Spinal cord (tissue), 10 donors: ENCODE results near the gene PCDH18. TPM values are rescaled to one million over a fixed set of nuclear protein-coding genes. Genes with fewer than 3 reads are reported as not detected.

Experiments used
- DNase-seq, 6 donors: peaks; one replicate each; pipeline versions ENCODE4 v3.0.0 to v3.0.0-alpha.2; 2013 to 2015; ENCODE audit warnings: low spot score in 6 of 6, low read depth in 4 of 6
- H3K27ac ChIP-seq: one replicate; pipeline ENCODE4 v1.5.1; 2013; ENCODE audit warnings: low read depth, low read length, control low read depth
- H3K27me3 ChIP-seq: one replicate; pipeline ENCODE4 v1.6.1; 2013; ENCODE audit warnings: low read length; ENCODE audit not compliant: control insufficient read depth, insufficient read depth
- H3K36me3 ChIP-seq: one replicate; pipeline ENCODE4 v1.6.1; 2013; ENCODE audit warnings: low read length; ENCODE audit not compliant: control insufficient read depth, insufficient read depth
- H3K4me1 ChIP-seq: one replicate; pipeline ENCODE4 v1.6.1; 2013; ENCODE audit warnings: low read length; ENCODE audit not compliant: control insufficient read depth, insufficient read depth
- H3K4me3 ChIP-seq: one replicate; pipeline ENCODE4 v1.5.1; 2013; ENCODE audit warnings: low read depth, low read length, control low read depth
- H3K9me3 ChIP-seq: one replicate; pipeline ENCODE4 v1.6.1; 2013; ENCODE audit warnings: low read length; ENCODE audit not compliant: control insufficient read depth, insufficient read depth
- WGBS: methylation state at CpG from one replicate; pipeline ENCODE4 v1.1.5; 2013; ENCODE audit warnings: missing lambda C conversion rate; ENCODE audit not compliant: insufficient coverage; 5-methylcytosine and 5-hydroxymethylcytosine counted together
- polyA plus RNA-seq, 2 donors: library from polyadenylated mRNA; unstranded; fragments of 120-200 nt; gene quantifications; one replicate each; pipeline ENCODE4 v1.2.1, GENCODE V29; 2013; ENCODE audit not compliant: insufficient read length in 2 of 2
- total RNA-seq, 2 donors: library from RNA; depleted of rRNA in 1 of 2; stranded (reverse); fragments of 120-200 nt in 1 of 2; fragments of >200 nt in 1 of 2; gene quantifications; one replicate each; pipeline versions ENCODE4 v1.2.3 to v1.2.4, GENCODE V29; 2013 to 2014
- donor health status: healthy.

The PCDH18 gene
- total and polyA plus RNA-seq, 4 donors, result 25.9 to 101 (median 48.9) TPM

DNA sequence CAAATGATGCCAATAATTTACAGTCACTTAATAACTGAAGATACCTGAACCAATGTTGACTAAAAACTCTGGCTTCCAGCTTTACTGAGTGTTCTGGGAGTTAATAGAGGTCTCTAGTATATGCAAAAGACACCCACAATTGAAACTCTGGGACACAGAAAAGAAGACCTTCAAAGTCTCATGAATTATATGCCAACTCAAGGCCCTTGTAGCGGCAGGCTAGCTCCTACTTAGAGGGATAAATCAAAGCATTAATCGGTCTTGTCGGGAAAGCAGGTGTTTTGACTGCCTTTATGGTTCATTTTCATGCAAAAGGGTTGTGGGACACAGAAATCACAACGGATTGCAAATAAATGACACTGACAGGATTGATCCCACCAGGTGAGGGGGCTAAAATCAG lies 55.9 kb downstream of the PCDH18 start:
- Histone ChIP-seq H3K9me3 (no peaks in the 10 kb centered on the region), H3K27ac (no peak overlapping the region), H3K4me3 (no peak overlapping the region), H3K27me3 (no peaks in the 10 kb centered on the region), H3K4me1 (no peaks in the 10 kb centered on the region), H3K36me3 (no peaks in the 10 kb centered on the region)
- WGBS, result 58% methylated on average over 4 of the region's 4 CpGs
- DNase-seq, result no peak

- H3K9me3 ChIP-seq, result no peaks in the 10 kb centered on the region
- no peak overlapping the region for H3K4me3 ChIP-seq
- H3K4me1 ChIP-seq, result no peaks in the 10 kb centered on the region
- H3K27ac ChIP-seq, result no peak overlapping the region
- no CpG with 5 or more reads among the region's 1 CpG for WGBS
- no peaks in the 10 kb centered on the region for H3K36me3 ChIP-seq
- H3K27me3 ChIP-seq, result no peaks in the 10 kb centered on the region
- DNase-seq, result peak; percentile 29 to 93 (median 60)
These were observed 57.5 kb downstream of the PCDH18 start for GRCh38 chr4:137474711-137475301.

GRCh38 chr4:137471895-137472294 lies 60.4 kb downstream of the PCDH18 start:
- Histone ChIP-seq H3K4me1 (no peaks in the 10 kb centered on the region), H3K4me3 (no peak overlapping the region), H3K27me3 (no peaks in the 10 kb centered on the region), H3K27ac (no peak overlapping the region), H3K9me3 (no peaks in the 10 kb centered on the region), H3K36me3 (no peaks in the 10 kb centered on the region)
- WGBS, result no CpG with 5 or more reads among the region's 2 CpGs
- no peak for DNase-seq

- no CpG with 5 or more reads among the region's 1 CpG for whole genome bisulfite sequencing
- no peaks in the 10 kb centered on the region for H3K9me3 ChIP-seq
These were observed 60.8 kb downstream of the PCDH18 start for GRCh38 chr4:137471461-137471860.

DNA sequence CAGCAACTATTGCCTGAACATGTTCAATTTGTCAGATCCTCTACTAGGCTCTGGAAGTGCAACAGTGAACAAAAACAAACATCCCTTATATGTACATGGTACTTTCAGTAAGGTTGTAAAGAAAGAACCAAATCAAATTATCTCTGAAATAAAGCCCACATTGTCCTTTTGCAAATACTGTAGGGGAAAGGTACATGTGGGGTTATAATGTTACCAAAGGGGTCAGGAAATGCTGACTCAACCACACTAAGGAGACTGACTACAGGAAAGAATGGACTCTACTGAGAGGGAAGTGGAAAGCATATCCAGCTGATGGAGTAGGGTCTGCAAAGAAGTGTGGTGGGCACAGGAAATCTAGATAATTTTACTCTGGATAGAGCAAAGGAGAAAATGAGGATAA lies 61.5 kb downstream of the PCDH18 start:
- no peak overlapping the region for H3K4me3 ChIP-seq
- no peaks in the 10 kb centered on the region for H3K9me3 ChIP-seq
- H3K36me3 ChIP-seq, result no peaks in the 10 kb centered on the region
- H3K4me1 ChIP-seq, result no peaks in the 10 kb centered on the region
- H3K27ac ChIP-seq, result no peak overlapping the region
- no peak for DNase-seq
- no peaks in the 10 kb centered on the region for H3K27me3 ChIP-seq

More at GRCh38 chr4:137471461-137471860, 60.8 kb downstream of the PCDH18 start:
- Histone ChIP-seq H3K27ac (no peak overlapping the region), H3K4me3 (no peak overlapping the region), H3K4me1 (no peaks in the 10 kb centered on the region), H3K36me3 (no peaks in the 10 kb centered on the region), H3K27me3 (no peaks in the 10 kb centered on the region)
- no peak for DNase-seq
